DMS53 treated with DMSO at 0.1 percent for 48 hours (cell line): ENCODE data around the gene KCNIP4.

ENCODE experiments used
- DNase-seq: peaks from one replicate; lab custom pipeline; 2025; ENCODE audit not compliant: unreplicated experiment; lab: John Stamatoyannopoulos, UW

KCNIP4 gene

DNA sequence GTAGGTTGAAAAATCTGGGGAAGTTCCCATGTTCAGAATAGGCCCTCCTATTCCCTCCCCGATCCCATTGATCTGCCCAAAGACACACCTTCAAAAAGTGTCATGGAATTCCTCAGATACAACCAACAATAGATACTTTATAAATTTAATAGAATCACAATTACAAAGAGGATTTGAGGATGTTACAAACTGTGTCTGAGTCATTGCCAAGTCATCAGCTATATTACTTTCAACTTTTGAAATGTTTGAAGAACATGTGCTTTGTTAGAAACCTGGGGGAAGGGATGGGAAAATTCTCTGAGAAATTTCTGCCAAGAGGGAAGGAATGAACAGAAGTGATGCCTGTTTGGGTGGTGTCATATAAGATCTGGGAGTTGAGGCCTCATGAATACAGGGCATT, 46.7 kb downstream of the KCNIP4 start:
- no peak for DNase-seq

DNA sequence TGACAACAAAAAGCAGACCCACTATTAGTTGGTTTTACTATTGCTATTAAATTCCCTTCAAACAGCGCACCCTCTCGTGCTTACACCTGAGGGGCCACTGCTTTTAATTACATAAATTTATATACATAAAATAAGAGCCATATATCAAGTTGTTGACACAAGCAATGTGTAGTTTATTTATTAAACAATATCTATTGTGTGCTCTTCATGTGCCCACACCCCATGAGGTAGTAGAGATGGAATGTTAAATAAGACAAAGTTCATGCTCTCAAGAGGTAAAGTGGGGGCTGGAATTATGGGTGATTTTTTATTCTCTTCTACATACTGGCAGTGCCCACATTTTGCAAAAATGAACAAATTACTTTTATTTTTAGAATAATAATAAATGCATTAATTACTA, 47.3 kb downstream of the KCNIP4 start:
- no peak for DNase-seq

DNA sequence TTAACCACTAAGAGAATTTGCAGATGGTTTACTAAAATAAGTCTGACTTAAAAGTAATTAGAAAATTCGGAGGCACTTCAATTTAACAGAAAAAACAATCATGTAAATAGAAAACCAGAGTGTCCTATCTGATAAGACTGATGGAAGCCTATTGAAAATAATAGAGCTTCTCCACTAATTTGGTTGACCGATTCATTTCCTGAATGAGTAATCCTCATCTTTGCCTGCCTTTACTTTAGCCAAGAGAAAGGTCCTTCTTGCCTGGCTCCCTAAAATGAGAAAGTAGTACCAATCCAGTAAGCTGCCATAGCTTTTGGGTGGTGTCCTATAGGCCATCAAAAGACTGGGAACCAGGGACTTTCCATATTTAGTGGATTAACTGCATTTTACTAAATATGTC, 48.4 kb downstream of the KCNIP4 start:
- DNase-seq: no peak

DNA sequence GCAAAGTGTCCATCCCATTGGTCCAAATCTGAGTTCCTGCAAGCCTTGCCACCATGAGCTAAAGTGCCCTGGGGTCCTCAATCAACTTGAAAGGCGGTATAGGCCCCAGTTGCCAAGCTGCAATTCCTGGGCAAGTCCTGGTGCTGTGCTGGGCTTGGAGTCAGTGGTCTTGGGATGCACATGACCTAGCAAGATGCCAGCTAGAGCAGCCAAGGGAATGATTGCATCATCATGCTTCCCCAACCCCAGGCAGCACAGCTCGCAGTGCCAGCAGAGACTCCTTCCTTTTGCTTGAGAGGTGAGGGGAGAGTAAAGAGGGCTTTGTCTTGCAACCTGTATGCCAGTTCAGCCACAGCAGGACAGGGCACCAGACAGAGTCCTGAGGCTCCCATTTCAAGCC, 50.5 kb downstream of the KCNIP4 start:
- DNase-seq: no peak

DNA sequence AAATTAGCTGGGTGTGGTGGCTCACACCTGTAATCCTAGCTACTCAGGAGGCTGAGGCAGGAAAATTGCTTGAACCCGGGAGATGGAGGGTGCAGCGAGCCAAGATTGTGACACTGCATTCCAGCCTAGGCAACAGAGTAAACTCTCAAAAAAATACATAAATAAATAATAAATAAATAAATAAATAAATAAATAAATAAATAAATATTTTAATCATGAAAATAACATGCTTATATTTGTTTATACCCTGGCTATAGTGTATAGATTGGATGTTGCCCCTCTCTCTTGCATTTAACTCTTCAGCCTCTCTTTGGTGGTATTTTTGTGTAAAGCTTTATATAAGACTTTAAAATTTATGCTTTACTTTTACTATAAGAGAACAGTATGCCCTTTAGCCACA, 51.8 kb downstream of the KCNIP4 start:
- DNase-seq: no peak

DNA sequence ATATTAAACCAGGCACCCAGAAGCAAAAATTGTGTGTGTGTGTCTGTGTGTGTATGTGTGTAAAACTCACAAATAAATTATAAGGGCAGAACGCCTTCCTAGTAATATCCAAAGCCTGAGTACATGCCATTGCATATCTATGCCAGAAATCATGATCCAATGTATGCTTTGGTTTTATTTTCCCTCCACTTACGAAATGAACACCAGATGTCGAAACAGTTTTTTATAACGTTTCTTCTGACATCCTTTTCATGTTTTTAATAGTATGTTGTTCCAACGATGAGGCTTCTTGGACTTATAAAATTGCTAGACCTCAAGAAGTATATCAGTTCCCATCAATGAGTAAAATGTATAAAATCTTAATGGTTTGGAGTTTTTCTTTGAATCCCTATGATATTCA, 55.4 kb downstream of the KCNIP4 start:
- DNase-seq: no peak

DNA sequence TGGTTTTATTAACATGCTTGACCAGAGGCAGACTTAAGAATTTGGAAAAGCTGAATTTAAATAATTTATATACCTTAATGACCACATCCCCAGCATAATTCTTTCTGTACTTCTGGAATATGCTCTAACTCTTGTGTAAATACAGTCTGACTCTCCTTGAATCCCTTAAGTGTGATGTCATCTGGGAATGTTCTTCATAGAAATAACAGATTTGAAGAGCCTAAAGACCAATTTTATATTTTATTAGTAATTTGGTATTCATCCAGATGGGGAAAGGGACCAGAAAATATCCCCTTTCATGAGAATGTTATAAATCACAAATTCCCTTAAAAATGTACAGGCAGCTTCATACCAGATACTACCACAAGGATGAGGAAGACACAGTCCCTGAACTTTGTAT, 58.3 kb downstream of the KCNIP4 start:
- DNase-seq: no peak

DNA sequence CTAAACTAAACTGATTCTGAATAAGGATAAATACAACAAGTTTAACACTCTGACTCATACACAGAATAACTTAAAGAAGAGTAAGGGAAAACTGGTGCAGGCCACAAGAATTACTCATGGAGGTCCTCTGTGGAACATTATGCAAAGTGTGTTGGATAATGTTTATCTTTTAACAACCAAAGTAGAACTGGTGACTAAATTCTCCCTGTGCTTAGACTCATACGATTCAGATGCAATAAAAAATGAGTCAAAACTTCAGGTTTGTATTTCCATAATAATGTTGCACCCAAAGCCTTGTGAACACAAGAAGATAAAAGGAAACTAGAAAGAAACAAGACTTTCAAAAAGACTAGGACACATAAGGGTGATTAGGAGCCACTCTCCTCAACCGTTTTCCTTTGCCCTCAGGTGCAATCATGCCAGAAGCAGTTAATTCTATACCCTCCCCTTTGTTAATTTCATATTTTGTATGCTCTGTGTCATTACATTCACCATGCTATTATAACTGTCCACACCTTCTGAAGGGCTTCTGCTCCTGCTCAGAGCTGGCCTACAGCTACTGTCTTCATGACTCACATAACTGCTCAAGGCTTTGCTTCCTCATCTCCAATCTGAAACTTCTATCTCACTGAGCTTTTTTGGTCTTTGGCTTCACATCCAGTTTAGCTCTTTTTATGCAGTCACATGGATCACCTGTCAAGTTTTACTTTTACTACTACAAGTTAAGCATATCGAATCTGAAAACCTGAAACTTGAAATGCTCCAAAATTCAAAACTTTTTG, 60.2 kb downstream of the KCNIP4 start:
- DNase-seq: no peak

DNA sequence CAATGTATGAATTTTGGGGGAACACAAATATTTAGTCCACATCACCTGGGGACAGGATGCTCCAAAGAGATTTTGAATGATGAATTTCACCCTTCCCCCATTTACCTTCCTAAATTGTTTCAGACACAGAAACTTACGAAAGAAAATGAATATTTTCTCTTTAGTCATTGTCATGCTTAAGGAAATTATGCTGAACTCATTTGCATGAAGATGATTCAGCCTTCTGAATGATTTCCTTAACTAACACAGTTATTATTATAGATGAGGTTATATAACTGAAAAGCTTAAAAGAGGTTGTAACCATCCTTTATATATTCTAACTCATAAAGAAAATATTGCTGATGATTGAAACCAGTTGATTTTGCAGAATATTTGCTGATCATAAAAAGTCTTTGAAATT, 61.1 kb downstream of the KCNIP4 start:
- no peak for DNase-seq

DNA sequence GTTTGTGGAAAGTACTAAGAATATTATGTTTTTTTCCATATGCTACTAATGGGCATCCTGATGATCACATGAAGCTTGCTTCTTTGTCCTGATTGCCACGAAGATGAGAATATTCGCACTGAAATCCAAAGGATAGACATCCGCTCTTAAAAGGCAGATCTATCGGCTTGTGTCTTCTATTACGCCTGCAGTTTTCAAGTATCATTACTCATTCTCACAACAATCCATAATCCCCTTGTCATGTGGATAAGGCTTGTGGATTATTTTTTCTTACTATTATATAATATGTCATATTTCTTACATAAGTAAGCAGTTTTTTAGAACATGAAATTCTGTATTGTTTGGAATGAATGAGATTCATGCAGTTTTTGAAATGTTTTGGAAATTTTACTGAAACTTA, 62.8 kb downstream of the KCNIP4 start:
- no peak for DNase-seq

DNA sequence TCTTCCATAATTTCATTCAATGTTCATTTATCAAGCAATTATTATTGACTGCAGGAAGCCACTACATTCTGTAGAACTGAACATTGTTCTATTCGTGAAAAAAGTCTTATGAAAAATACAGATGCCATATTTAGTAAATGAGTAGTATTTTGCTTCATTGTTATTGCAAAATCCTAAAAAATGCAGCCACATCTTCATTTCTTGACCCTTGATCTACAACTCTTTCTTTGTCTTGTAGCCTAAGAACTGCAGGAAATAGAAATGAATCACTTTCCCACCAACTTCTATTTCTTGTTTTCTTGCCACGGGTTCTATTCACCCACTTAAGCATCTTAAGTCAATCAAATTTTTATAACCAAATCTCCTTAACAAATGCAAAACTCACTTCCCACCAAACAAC, 63.3 kb downstream of the KCNIP4 start:
- DNase-seq: no peak

DNA sequence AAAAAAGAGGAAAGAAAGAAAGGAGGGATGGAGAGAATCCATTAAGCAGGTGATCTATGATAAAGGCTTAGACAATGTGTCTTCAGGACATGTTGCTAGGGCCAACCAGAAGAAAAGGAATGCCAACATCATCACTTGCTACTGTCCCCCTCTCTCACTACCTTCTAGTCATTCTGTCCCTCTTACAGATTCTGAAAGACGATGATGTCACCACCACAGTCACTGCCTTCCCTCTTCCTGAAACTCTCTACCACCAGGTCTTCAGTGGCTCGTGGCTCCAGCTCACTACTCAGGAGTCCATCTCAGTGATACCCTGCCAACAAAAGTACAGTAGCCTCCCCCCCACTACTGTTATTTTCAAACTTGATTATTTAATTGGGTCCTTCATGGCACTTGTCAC, 64.0 kb downstream of the KCNIP4 start:
- DNase-seq: no peak

DNA sequence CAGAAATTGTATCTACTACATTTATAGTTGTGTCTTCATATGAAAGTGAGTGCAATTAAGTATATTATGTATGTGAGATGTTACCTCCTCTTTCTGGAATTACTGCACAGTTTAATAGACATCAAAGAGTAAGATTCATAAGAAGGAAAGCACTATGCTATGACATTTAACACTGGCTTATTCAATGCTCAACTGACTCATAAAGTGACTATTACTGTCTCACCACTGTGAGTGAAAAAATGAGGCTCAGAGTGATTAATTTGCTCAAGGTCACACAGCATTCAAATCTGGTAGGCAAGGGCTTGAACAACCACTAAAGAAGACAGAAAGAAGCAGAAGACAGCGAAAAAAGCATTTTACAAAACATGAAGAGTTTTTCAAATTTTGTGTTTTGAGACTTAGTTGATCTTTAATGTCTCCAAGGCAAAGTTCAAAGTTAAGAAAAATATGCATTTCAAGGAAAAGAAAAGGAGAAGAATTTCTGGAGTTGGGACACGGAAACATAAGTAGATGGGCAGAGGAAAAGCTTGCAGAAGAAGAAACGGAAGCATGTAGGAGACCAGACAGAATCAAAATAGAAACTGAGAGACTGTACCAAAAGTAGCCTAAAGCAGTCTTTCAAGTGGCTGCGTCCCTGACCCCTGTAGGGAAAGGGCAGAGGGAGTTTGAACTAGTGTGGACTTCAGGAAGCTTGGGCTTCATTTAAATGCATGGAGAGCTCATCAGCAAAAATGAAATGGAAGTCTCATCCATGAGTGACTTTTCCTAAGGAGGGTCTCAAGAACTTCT, 66.3 kb downstream of the KCNIP4 start:
- no peak for DNase-seq

DNA sequence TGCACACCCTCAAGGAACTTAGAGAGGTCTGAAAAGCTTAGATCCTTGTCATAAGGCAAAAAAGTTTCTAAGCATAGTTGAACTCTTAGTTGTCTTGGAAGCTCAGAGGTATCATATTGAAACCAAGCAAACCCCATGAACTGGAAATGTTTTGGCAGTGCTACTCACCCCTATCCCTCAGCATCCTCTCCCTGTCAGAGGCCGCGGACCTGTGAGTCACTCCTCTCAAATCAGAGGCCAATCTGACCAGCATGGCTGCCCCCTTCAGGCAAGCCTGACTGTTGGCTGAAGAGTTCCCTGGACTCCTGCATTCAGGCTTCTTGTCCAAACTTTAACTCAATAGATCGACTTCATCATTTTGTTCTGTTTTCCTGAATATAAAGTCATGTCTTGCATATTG, 69.4 kb downstream of the KCNIP4 start:
- no peak for DNase-seq

DNA sequence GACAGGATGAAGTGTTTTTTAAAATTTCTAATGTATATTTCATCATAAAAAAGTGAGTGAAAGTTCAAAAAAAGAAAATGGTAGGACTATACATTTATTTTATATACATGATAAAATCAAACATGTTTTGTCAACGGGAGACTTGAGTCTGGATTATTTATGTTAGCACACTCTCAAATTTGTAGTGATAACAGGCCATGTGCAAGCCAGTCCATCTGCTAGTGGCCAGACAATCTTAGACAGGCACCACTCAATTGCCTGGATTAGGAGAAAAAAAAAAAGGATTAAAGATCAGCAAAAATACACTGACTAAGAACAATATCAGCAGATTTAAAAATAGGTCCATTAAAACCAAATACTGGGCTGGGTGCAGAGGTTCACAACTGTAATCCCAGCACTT, 71.9 kb downstream of the KCNIP4 start:
- DNase-seq: no peak

DNA sequence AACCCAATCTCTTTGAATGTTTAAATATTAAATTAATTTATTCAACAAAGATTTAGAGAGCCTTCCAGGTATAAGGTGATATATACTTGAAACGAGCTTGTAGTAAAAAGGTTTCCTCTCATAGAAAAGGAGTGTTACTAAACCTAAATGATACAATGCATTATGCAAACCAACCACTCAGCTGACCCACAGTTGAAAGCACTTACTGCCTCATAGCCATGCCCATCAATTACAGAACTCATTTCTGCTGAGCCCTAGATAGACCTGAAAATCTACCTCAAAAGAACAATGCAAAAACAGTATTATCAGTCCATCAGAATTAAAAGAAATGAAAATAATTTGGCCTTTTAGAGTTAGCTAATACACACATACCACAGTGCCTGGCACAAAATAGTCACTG, 75.4 kb downstream of the KCNIP4 start:
- DNase-seq: no peak

DNA sequence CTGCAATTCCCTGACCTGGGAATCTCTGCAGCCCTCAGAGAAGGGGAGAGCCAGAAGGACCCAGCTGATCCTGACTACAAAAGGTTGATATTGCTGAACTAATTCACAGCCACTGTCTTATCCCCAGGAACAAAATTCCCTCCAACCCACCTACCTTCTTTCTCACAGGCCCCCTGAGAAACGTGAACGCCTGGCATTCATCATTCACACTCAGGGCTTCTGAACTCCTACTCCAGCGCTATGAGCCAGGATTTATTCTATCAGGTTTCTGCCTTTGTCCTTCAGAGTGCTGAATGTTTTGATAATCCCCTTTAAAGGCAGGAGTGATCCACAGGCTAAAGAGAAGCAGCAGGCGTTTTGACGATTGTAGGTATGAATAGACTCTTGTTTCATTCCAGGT, 76.5 kb downstream of the KCNIP4 start:
- no peak for DNase-seq

DNA sequence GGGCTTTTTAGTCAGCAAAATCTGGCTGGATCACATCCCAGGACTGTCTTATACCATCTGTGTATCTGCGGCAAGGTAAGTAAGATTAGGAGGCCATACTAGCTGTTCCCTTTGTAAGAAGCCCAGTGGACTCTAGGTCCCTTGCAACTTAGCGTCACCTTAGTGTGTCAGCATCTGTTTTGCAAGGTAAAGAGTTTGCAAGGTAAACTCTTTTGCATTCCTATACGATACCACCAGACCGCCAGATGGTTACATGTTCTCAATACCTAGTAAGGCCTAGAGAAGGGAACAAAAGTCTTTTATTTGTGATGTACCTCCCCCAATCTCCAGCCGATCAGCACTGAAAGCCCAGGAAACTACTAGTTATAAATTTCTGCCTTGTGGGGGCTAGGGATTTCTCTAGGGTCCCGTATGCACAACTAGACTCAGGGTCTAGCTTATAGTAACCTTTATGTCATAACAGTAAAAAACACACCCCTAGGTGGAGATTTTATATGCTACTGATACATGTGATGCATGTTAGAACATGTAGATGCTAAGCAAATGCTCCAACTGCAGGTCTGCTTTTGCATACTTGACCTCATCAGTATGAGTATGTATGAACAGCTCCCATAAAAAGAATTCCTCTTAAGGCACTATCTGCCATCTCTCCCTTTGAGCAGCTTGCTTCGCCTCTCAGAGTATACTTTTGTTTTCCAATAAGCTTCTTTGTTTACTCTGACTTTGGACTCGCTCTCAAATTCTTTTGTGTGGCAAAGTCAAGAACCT, 78.4 kb downstream of the KCNIP4 start:
- DNase-seq: no peak

DNA sequence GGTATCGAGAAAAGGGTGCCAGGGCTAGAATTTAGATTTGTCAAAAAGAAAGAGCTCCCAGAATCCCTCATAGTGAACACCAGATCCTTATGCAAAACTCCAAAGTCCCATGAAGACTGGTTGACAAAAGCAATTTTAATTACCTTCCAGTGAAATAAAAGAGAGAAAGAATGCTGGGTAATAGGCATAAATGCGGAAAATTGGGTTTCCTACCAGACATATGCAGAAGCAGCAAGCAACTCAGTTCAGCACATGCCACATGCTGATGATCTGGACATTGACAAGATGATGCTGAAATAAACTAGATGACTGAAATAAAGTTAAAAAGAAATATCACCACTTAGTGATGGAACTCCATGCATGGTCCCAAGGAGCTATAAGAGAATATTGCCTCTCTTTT, 83.9 kb downstream of the KCNIP4 start:
- no peak for DNase-seq

DNA sequence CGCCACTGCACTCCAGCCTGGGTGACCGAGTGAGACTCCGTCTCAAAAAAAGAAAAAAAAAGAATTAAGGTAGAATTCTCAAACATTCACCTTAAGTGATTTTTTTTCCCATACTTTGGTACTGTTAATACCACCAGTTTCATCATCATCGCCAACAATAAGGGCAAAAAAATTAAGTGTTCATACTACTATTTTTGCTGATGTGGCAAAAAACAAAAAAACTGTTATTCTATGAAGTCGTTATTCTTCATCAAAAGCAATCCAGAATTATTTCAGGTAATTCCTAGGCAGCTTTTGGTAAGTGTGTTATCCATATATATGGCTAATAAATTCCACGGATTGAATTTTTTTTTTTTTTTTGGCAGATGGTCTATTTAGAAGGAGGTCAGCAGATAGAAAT, 85.7 kb downstream of the KCNIP4 start:
- DNase-seq: no peak

DNA sequence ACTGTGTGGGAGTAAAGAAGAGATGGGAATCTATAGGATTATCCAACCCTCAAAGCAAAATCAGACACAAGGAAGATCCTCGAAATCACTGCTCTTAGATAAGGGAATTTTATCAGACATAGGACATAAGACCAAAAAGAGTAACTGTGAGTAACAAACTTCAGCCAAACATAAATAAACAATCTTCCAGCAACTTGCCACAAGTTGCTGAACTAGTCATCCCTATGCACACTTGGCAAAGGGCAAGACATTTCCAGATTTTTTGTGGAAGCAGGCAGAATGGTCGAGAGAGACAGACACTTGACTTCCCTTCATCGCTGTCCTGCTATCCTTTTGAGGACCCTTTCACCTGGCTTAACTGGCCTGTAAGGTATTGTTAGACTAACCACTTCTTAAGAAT, 89.6 kb downstream of the KCNIP4 start:
- DNase-seq: no peak

DNA sequence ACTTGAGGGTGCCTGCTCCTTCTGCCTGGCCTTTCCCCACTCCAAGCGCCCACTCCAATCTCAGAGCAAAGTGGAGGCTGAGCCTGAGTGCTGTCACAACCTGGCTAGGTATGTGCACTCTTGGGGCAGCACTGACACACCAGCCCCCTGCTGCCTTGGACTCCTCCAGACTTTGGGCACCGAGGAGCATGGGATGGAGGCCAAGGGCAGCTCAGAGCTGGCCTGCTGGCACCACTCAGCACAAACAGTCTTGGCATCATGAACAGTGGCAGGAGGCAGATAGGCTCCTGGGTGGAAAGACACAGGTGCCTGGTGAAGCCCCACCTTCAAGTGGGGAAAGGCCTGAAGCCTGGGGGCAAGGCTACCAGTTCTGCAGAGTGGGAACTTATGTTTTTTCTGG, 91.8 kb downstream of the KCNIP4 start:
- DNase-seq: no peak
